NCI-H1436 (cell line): ENCODE results near the gene LYPD3.

Source experiments
- DNase-seq: peaks from one replicate; lab custom pipeline; 2025; lab: John Stamatoyannopoulos, UW

Gene LYPD3

GRCh38 chr19:43430976-43431375 lies 34.4 kb downstream of the LYPD3 start:
- no peak for DNase-seq

GRCh38 chr19:43430142-43430710 lies 35.2 kb downstream of the LYPD3 start:
- DNase-seq, result no peak

GRCh38 chr19:43429395-43429794 lies 36.0 kb downstream of the LYPD3 start:
- no peak for DNase-seq

- no peak for DNase-seq
Measured at GRCh38 chr19:43425567-43426392, 39.6 kb downstream of the LYPD3 start.

GRCh38 chr19:43423779-43424178 lies 41.6 kb downstream of the LYPD3 start:
- no peak for DNase-seq

- DNase-seq, result no peak
Measured at GRCh38 chr19:43422689-43423066, 42.7 kb downstream of the LYPD3 start.

GRCh38 chr19:43422000-43422688 lies 43.3 kb downstream of the LYPD3 start:
- DNase-seq, result no peak

- no peak for DNase-seq
Measured at GRCh38 chr19:43420954-43421353, 44.5 kb downstream of the LYPD3 start.

- no peak for DNase-seq
Measured at GRCh38 chr19:43416951-43417623, 48.3 kb downstream of the LYPD3 start.

GRCh38 chr19:43414554-43414953 lies 50.9 kb downstream of the LYPD3 start, which contains the start of gene TEX101:
TEX101 (plus strand) TSS chr19:43414890; CDS start chr19:43415920, 1,030 bp downstream.
- DNase-seq, result no peak

- DNase-seq, result no peak
Measured at GRCh38 chr19:43412441-43412840, 53.0 kb downstream of the LYPD3 start.
